Measurements from ENCODE around the gene PHAF1.

PHAF1 gene

GRCh38 chr16:67197704-67198103 lies 88.0 kb downstream of the PHAF1 start:
- FAIRE-seq (no peak), DNase-seq (ENCODE audit: insufficient read length, low spot score) (no peak)
- TF ChIP-seq, protein P1, sequence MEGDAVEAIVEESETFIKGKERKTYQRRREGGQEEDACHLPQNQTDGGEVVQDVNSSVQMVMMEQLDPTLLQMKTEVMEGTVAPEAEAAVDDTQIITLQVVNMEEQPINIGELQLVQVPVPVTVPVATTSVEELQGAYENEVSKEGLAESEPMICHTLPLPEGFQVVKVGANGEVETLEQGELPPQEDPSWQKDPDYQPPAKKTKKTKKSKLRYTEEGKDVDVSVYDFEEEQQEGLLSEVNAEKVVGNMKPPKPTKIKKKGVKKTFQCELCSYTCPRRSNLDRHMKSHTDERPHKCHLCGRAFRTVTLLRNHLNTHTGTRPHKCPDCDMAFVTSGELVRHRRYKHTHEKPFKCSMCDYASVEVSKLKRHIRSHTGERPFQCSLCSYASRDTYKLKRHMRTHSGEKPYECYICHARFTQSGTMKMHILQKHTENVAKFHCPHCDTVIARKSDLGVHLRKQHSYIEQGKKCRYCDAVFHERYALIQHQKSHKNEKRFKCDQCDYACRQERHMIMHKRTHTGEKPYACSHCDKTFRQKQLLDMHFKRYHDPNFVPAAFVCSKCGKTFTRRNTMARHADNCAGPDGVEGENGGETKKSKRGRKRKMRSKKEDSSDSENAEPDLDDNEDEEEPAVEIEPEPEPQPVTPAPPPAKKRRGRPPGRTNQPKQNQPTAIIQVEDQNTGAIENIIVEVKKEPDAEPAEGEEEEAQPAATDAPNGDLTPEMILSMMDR (IDR thresholded peaks at IDR 0.05; ENCODE audit: insufficient read depth, missing control alignments) = no peak
